Testis (tissue), 2 donors: ENCODE measurements around the gene CELF4.

Experiments
- POLR2A ChIP-seq: fragments of 450-650 bp; IDR thresholded peaks from one replicate; pipeline ENCODE4 v1.6.1; 2017; ENCODE audit warnings: antibody characterized with exemption, mild to moderate bottlenecking, moderate library complexity
- TF ChIP-seq, protein P1 (sequence below), 3 experiments: fragments of 450-650 bp in 2 of 3; fragments of 200-600 bp in 1 of 3; sonication (generic) in 1 of 3; IDR thresholded peaks; one replicate each; pipeline ENCODE4 v1.5.1; 2016 to 2019; ENCODE audit warnings: antibody characterized with exemption in 3 of 3, mild to moderate bottlenecking in 2 of 3, moderate library complexity in 1 of 3

DNA sequence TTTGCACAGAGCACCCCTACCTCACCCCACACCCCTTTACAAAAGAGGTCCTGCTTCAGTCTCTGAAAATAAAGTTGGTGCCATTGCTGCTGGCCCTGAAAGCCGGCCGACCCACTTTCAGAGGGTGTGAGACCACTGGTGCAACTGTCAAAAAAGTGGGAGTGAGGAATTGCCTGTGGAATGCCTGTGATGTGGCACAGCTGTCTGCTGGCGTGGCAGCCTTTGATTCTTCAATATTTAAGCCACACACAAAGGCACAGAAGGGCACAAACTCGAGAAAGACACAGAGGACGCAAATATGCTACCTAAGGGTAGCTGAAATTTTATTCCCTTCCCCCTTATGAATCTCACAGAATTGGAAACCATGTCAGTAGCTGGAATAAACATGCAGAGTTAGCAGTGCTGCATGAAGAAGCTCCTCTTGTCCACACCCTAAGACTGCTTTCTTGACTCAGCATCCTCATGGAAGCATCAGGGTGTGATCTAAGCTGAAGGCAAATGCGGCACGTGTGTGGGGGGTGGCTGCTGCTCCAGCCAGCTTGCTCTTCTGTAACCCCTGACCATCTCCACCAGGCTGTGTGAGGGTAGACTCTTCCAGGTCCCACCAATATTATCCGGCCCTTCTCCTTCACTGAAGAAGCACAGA is 92.3 kb downstream of the CELF4 start:
- TF ChIP-seq POLR2A: no peak
- TF ChIP-seq, protein P1, sequence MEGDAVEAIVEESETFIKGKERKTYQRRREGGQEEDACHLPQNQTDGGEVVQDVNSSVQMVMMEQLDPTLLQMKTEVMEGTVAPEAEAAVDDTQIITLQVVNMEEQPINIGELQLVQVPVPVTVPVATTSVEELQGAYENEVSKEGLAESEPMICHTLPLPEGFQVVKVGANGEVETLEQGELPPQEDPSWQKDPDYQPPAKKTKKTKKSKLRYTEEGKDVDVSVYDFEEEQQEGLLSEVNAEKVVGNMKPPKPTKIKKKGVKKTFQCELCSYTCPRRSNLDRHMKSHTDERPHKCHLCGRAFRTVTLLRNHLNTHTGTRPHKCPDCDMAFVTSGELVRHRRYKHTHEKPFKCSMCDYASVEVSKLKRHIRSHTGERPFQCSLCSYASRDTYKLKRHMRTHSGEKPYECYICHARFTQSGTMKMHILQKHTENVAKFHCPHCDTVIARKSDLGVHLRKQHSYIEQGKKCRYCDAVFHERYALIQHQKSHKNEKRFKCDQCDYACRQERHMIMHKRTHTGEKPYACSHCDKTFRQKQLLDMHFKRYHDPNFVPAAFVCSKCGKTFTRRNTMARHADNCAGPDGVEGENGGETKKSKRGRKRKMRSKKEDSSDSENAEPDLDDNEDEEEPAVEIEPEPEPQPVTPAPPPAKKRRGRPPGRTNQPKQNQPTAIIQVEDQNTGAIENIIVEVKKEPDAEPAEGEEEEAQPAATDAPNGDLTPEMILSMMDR (IDR thresholded peaks at IDR 0.05): no peak
